NCI-H1694 (cell line): ENCODE data around the gene USF2.
A peak's percentile ranks its signal among the peaks of the same experiment; 100 is the strongest.
"Not testable (repeated sequence)": the region's sequence is repeated elsewhere in the genome, so short reads cannot be mapped to it uniquely, and the experiment has no call there.

Experiments used
- DNase-seq: peaks from one replicate; lab custom pipeline; 2025; lab: John Stamatoyannopoulos, UW

Gene USF2

GRCh38 chr19:35268536-35269437, at the start of gene USF2:
Gene USF2, plus strand, starts transcription at chr19:35268962. Its CDS starts 140 bp downstream, at chr19:35269102.
- DNase-seq = peak; percentile 39

GRCh38 chr19:35219008-35219407, 49.8 kb upstream of the USF2 start:
- no peak for DNase-seq

- no peak for DNase-seq
These were observed 48.3 kb upstream of the USF2 start for GRCh38 chr19:35220315-35220921.

- DNase-seq = not testable (repeated sequence)
These were observed 47.7 kb upstream of the USF2 start for GRCh38 chr19:35220973-35221590.

GRCh38 chr19:35222373-35223015, 46.3 kb upstream of the USF2 start:
- DNase-seq = no peak

GRCh38 chr19:35223084-35223790, 45.5 kb upstream of the USF2 start:
- no peak for DNase-seq

GRCh38 chr19:35223862-35224505, 44.8 kb upstream of the USF2 start:
- no peak for DNase-seq

- DNase-seq = no peak
These were observed 43.8 kb upstream of the USF2 start for GRCh38 chr19:35224681-35225571.

- no peak for DNase-seq
These were observed 42.8 kb upstream of the USF2 start for GRCh38 chr19:35225951-35226350.

GRCh38 chr19:35226748-35227147, 42.0 kb upstream of the USF2 start:
- no peak for DNase-seq

GRCh38 chr19:35228177-35228930, 40.4 kb upstream of the USF2 start, which contains the start of gene FAM187B:
Gene FAM187B, minus strand, starts transcription at chr19:35228739. Its CDS starts 59 bp downstream, at chr19:35228680.
- no peak for DNase-seq

- no peak for DNase-seq
These were observed 39.2 kb upstream of the USF2 start for GRCh38 chr19:35229601-35230000.

- no peak for DNase-seq
These were observed 36.7 kb upstream of the USF2 start for GRCh38 chr19:35231956-35232645.

- DNase-seq = no peak
These were observed 35.9 kb upstream of the USF2 start for GRCh38 chr19:35232912-35233311.

GRCh38 chr19:35236638-35237400, 31.9 kb upstream of the USF2 start:
- DNase-seq = no peak

- DNase-seq = not testable (repeated sequence)
These were observed 29.2 kb upstream of the USF2 start for GRCh38 chr19:35239597-35239996.

GRCh38 chr19:35240327-35240726, 28.4 kb upstream of the USF2 start:
- DNase-seq = no peak

- no peak for DNase-seq
These were observed 27.3 kb upstream of the USF2 start for GRCh38 chr19:35241417-35241816.
